ENCODE results near the gene MARCHF11. TPM values are rescaled to one million over a fixed set of nuclear protein-coding genes. Genes with fewer than 3 reads are reported as not detected.

Gene MARCHF11
- total RNA-seq, 6 donors from 2014 or later, result not detected

DNA sequence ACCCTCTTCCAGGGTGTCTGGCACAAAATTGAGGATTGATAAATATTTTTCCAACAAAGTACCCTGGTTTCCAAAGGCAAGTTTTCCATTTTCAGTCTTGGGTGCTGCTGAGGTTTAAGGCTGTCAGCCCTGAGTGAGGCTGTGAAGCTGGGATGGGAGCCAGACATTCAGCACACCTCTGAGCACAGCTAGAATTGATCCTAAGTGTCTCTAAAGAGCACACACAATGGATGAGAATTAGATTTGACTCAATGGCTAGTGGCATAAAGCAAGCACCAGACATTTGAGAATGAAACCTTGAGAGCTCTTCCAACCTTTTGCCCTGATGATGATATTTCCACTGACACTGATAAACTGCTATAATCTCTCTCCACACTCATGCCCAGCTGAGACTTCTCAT lies 131.5 kb downstream of the MARCHF11 start:
- Histone ChIP-seq H3K36me3 (no peaks in the 10 kb centered on the region), H3K27me3 (no peaks in the 10 kb centered on the region), H3K4me1 (no peaks in the 10 kb centered on the region), H3K9me3 (no peaks in the 10 kb centered on the region), H3K4me3 (no peak overlapping the region), H3K27ac (no peak overlapping the region)
- DNase-seq (no peak), ATAC-seq (ENCODE audit: low FRiP score in 2 of 2) (no peak)
- TF ChIP-seq POLR2AphosphoS5 (IDR thresholded peaks at IDR 0.05) (no peak), POLR2A (IDR thresholded peaks at IDR 0.05) (no peak), EP300 (IDR thresholded peaks at IDR 0.05) (no peak)
- TF ChIP-seq, protein P1, sequence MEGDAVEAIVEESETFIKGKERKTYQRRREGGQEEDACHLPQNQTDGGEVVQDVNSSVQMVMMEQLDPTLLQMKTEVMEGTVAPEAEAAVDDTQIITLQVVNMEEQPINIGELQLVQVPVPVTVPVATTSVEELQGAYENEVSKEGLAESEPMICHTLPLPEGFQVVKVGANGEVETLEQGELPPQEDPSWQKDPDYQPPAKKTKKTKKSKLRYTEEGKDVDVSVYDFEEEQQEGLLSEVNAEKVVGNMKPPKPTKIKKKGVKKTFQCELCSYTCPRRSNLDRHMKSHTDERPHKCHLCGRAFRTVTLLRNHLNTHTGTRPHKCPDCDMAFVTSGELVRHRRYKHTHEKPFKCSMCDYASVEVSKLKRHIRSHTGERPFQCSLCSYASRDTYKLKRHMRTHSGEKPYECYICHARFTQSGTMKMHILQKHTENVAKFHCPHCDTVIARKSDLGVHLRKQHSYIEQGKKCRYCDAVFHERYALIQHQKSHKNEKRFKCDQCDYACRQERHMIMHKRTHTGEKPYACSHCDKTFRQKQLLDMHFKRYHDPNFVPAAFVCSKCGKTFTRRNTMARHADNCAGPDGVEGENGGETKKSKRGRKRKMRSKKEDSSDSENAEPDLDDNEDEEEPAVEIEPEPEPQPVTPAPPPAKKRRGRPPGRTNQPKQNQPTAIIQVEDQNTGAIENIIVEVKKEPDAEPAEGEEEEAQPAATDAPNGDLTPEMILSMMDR (IDR thresholded peaks at IDR 0.05), result no peak

DNA sequence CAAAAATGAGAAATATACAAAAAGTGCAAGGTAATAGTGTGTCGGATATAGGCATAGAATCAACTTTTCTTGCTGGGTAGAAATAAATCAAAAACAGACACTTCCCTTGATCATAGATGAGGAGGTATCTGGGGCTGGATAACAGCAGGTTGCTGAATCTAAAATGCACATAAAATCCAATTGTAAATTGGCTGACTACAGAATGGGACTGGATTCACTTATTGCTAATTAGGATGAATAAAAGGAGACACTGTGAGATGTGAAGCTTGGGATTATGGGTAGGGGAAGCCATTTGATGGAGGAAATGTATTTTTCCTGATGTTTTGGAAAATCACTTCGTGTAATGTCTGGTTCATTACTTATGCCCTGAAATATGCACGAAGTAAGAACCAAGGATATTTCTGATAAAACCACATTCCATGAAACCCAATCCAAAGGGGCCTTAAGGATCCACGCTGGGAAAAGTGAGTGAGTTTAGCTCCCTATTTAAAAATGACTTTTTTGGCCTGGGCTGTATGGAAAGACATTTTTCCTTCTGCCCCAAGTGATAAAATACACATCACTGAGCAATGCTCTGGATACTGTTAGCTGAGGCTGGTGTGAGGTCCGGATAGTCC lies 136.1 kb downstream of the MARCHF11 start:
- no peaks in the 10 kb centered on the region for H3K27me3 ChIP-seq
- H3K9me3 ChIP-seq, result no peaks in the 10 kb centered on the region
- H3K4me1 ChIP-seq, result no peaks in the 10 kb centered on the region
- WGBS, 2 donors, result 77 to 91% methylated on average over 5 of the region's 5 CpGs
- no peak for DNase-seq
- H3K27ac ChIP-seq, result no peak overlapping the region
- ATAC-seq (ENCODE audit: low FRiP score in 2 of 2), result no peak
- no peaks in the 10 kb centered on the region for H3K36me3 ChIP-seq
- TF ChIP-seq POLR2AphosphoS5 (IDR thresholded peaks at IDR 0.05) (no peak), EP300 (IDR thresholded peaks at IDR 0.05) (no peak), POLR2A (IDR thresholded peaks at IDR 0.05) (no peak)
- TF ChIP-seq, protein P1 (IDR thresholded peaks at IDR 0.05), result no peak
- H3K4me3 ChIP-seq, result no peak overlapping the region

DNA sequence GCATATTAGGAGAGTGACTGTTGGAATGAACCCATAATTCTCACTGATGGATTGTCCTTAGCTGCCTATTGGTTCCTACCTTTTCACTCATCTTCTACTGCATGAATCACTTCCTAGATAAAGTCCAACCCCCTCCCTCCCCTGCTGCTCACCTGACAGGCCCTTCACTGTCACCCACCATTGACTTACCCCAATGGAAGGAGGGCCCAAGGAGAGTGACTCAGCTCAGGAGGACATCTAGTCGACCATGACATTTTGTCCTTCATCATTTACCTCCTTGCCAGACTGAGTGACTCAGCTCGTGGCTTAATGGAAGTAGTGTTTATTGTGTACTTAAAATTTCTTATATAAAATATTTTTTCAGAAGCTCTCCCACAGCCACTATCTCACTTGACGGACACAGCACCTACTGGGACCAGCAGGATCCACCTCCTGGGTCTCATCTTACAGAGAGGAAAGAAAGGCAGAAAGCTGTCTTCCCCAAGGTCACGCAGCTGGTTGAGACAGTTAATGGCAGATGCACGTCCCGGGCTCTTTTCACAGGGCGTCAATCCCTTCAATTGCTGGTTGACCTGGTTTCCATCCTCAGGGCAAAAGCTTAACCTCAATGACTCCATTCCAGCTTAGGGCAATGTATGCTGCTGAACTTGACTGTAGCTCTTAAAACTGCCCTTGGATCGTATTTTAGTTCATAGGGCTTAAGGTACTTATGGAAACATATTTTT lies 142.3 kb downstream of the MARCHF11 start:
- ATAC-seq (ENCODE audit: low FRiP score in 2 of 2), result no peak
- H3K4me1 ChIP-seq, result no peaks in the 10 kb centered on the region
- no peaks in the 10 kb centered on the region for H3K27me3 ChIP-seq
- no peak overlapping the region for H3K27ac ChIP-seq
- DNase-seq, result no peak
- 86 to 87% methylated on average over 8 of the region's 8 CpGs for WGBS, 2 donors
- H3K36me3 ChIP-seq, result no peaks in the 10 kb centered on the region
- TF ChIP-seq POLR2A (IDR thresholded peaks at IDR 0.05) (no peak), POLR2AphosphoS5 (IDR thresholded peaks at IDR 0.05) (no peak), EP300 (IDR thresholded peaks at IDR 0.05) (no peak)
- TF ChIP-seq, protein P1 (IDR thresholded peaks at IDR 0.05), result no peak
- H3K9me3 ChIP-seq, result no peaks in the 10 kb centered on the region
- H3K4me3 ChIP-seq, result no peak overlapping the region

DNA sequence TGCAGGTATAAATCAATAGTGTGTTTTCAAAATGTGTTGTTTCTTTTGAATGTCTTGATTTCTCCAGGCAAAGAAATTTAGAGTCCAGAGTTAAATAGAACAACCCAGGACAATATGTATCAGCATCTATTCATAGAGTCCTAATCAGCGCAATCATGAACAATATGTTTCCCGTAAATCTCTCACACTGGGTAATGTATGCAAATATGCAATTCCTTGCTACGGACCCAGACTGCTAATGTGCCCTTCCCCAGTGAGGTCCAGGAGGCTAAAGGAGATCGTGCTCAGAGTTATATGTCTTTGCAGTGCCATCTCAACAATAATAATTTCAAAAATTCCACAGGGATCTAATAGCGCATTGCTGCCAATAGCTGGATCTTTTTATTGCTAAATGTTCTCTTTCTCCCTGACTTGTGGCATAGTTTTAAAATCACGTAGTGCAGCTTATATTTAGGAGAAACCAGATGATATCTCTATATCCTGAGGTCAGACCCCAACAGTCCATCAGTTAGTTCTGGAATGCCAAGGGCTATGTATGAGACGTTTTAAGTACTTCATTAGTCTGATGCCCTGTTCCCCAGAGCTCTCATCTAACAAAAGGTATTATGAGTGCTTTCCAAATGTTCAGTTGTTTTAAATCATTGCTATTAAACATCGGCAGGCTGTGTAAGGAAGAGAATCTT lies 145.1 kb downstream of the MARCHF11 start:
- H3K9me3 ChIP-seq, result no peaks in the 10 kb centered on the region
- no peak for TF ChIP-seq POLR2AphosphoS5 (IDR thresholded peaks at IDR 0.05)
- TF ChIP-seq, protein P1 (IDR thresholded peaks at IDR 0.05), result no peak
- no peak for TF ChIP-seq EP300 (IDR thresholded peaks at IDR 0.05)
- TF ChIP-seq POLR2A (IDR thresholded peaks at IDR 0.05), result no peak
- no peak overlapping the region for H3K4me3 ChIP-seq
- DNase-seq, result no peak
- H3K27ac ChIP-seq, result no peak overlapping the region
- H3K27me3 ChIP-seq, result no peaks in the 10 kb centered on the region
- no peak for ATAC-seq (ENCODE audit: low FRiP score in 2 of 2)
- no peaks in the 10 kb centered on the region for H3K36me3 ChIP-seq
- H3K4me1 ChIP-seq, result no peaks in the 10 kb centered on the region
- WGBS, 2 donors, result 61 to 70% methylated on average over 8 of the region's 8 CpGs

All from upper lobe of left lung (tissue), 6 donors.